B cell (primary cell): ENCODE results near the gene ZP1. TPM values are rescaled to one million over a fixed set of nuclear protein-coding genes. Genes with fewer than 3 reads are reported as not detected.

Experiments
- ATAC-seq: fragments of 200-7000 bp; cut with Tn5 transposase; one replicate; pipeline ENCODE4 v1.10.0; 2021; ENCODE audit warnings: low read depth, mild to moderate bottlenecking, moderate number of reproducible peaks, moderate library complexity
- CTCF ChIA-PET: fragments of 350-600 bp; sonication (Branson Sonifier 250); formaldehyde crosslinking; loops from one replicate; lab custom pipeline; 2021; ENCODE audit warnings: antibody characterized with exemption, inconsistent platforms; lab: Charles Lee
- POLR2A ChIA-PET: fragments of 350-600 bp; sonication (Branson Sonifier 250); formaldehyde crosslinking; loops from one replicate; lab custom pipeline; 2021; ENCODE audit warnings: antibody characterized with exemption; lab: Charles Lee
- DNase-seq: peaks from one replicate; pipeline ENCODE4 v3.0.0; 2013
- H2AFZ ChIP-seq: 2 replicates; pipeline ENCODE4 v1.6.1; 2012; ENCODE audit warnings: mild to moderate bottlenecking, low read depth, low read length; ENCODE audit not compliant: insufficient read depth, poor library complexity, severe bottlenecking
- H3K27ac ChIP-seq, 2 donors: 1 replicate in 1 of 2; 2 replicates in 1 of 2; pipeline ENCODE4 v1.5.1; 2012 to 2013; ENCODE audit warnings: low read length in 2 of 2, mild to moderate bottlenecking in 2 of 2, moderate library complexity in 1 of 2
- H3K27me3 ChIP-seq, 4 experiments: fragments of 200-600 bp in 1 of 4; sonication (generic) in 1 of 4; replicated peaks in 1 of 4; 1 replicate in 2 of 4; 2 replicates in 2 of 4; pipeline versions ENCODE4 v1.6.1 to v1.7.0; 2013 to 2016; ENCODE audit warnings: low read length in 3 of 4, mild to moderate bottlenecking in 2 of 4, mixed read lengths in 1 of 4, moderate library complexity in 1 of 4; ENCODE audit not compliant: insufficient read depth in 4 of 4, control insufficient read depth in 3 of 4; ENCODE audit errors: control extremely low read depth in 1 of 4
- H3K36me3 ChIP-seq, 2 experiments: replicated peaks in 1 of 2; 1 replicate in 1 of 2; 2 replicates in 1 of 2; pipeline versions ENCODE4 v1.6.1 to v1.7.1; 2013; ENCODE audit warnings: low read length in 1 of 2; ENCODE audit not compliant: insufficient read depth in 2 of 2, control insufficient read depth in 1 of 2; ENCODE audit errors: control extremely low read depth in 1 of 2, extremely low read depth in 1 of 2
- H3K4me1 ChIP-seq, 2 donors: fragments of 200-600 bp in 1 of 2; sonication (generic) in 1 of 2; 1 replicate in 1 of 2; 2 replicates in 1 of 2; pipeline versions ENCODE4 v1.5.1 to v1.6.1; 2013 to 2017; ENCODE audit warnings: low read length in 2 of 2; ENCODE audit not compliant: control insufficient read depth in 2 of 2, insufficient read depth in 2 of 2
- H3K4me2 ChIP-seq: replicated peaks from 2 replicates; pipeline ENCODE3; 2012; ENCODE audit warnings: mild to moderate bottlenecking, low read depth, low read length; ENCODE audit not compliant: poor library complexity, severe bottlenecking
- H3K4me3 ChIP-seq, 5 experiments: fragments of 200-600 bp in 1 of 5; sonication (generic) in 1 of 5; 1 replicate in 3 of 5; 2 replicates in 2 of 5; pipeline versions ENCODE4 v1.5.1 to v1.7.0; 2011 to 2016; ENCODE audit warnings: low read length in 4 of 5, mild to moderate bottlenecking in 4 of 5, low read depth in 2 of 5, control low read depth in 1 of 5, moderate library complexity in 1 of 5; ENCODE audit not compliant: insufficient read depth in 1 of 5; ENCODE audit errors: control extremely low read depth in 1 of 5, extremely low read depth in 1 of 5
- H3K79me2 ChIP-seq: fragments of 200-600 bp; sonication (generic); one replicate; pipeline ENCODE4 v1.6.0; 2016; ENCODE audit warnings: low read length; ENCODE audit not compliant: control insufficient read depth, insufficient read depth
- H3K9ac ChIP-seq: fragments of 200-600 bp; sonication (generic); 2 replicates; pipeline ENCODE4 v1.6.1; 2017; ENCODE audit warnings: mild to moderate bottlenecking, low read length, moderate library complexity
- H3K9me3 ChIP-seq, 3 donors: one replicate each; pipeline versions ENCODE4 v1.6.1 to v1.7.1; 2013; ENCODE audit warnings: low read length in 2 of 3; ENCODE audit not compliant: control insufficient read depth in 2 of 3, insufficient read depth in 1 of 3; ENCODE audit errors: control extremely low read depth in 1 of 3
- H4K20me1 ChIP-seq: 2 replicates; pipeline ENCODE4 v1.6.0; 2012; ENCODE audit warnings: mild to moderate bottlenecking, low read length; ENCODE audit not compliant: insufficient read depth, control insufficient read depth, poor library complexity, severe bottlenecking
- H3K27ac Mint-ChIP-seq: one replicate; pipeline ENCODE4 v1.8.0; 2021; ENCODE audit warnings: mixed read lengths
- H3K27me3 Mint-ChIP-seq: one replicate; pipeline ENCODE4 v1.8.0; 2021; ENCODE audit warnings: mixed read lengths
- H3K4me1 Mint-ChIP-seq: one replicate; pipeline ENCODE4 v1.8.0; 2021; ENCODE audit warnings: mixed read lengths
- H3K4me3 Mint-ChIP-seq: one replicate; pipeline ENCODE4 v1.8.0; 2021; ENCODE audit warnings: mixed read lengths
- H3K9me3 Mint-ChIP-seq: one replicate; pipeline ENCODE4 v1.8.0; 2022; ENCODE audit warnings: mixed read lengths; ENCODE audit not compliant: insufficient read depth
- CTCF ChIP-seq: fragments of 200-600 bp; IDR thresholded peaks from one replicate; pipeline ENCODE4 v1.8.0; 2022; ENCODE audit warnings: antibody characterized with exemption, mild to moderate bottlenecking
- EZH2 ChIP-seq: IDR thresholded peaks from 2 replicates; pipeline ENCODE4 v1.6.1; 2012; ENCODE audit warnings: borderline replicate concordance, low read depth, mild to moderate bottlenecking, moderate library complexity, low read length; ENCODE audit not compliant: insufficient read depth, poor library complexity, severe bottlenecking
- WGBS: methylation state at CpG from one replicate; pipeline ENCODE4 v1.1.5; 2013; ENCODE audit warnings: missing lambda C conversion rate; ENCODE audit not compliant: insufficient coverage; 5-methylcytosine and 5-hydroxymethylcytosine counted together
- intact Hi-C: fragments of 100-400 bp; cut with micrococcal nuclease; formaldehyde crosslinking; loops from one replicate; pipeline ENCODE4 v1.10.0; 2022
- polyA plus RNA-seq: library from polyadenylated mRNA; depleted of rRNA; stranded (reverse); fragments of >200 nt; gene quantifications from 2 replicates; pipeline ENCODE4 v1.2.3, GENCODE V29; 2012
- total RNA-seq, 2 donors: library from RNA; stranded (reverse); fragments of 120-200 nt in 1 of 2; gene quantifications; 1 replicate in 1 of 2; 2 replicates in 1 of 2; pipeline versions ENCODE4 v1.2.3 to v1.2.4, GENCODE V29; 2013 to 2022

The ZP1 gene
- total and polyA plus RNA-seq, 2 donors (not counting 1 experiment from before 2014, with no cell fraction given): 0.06 TPM; not detected in 1

GRCh38 chr11:60835534-60835846 lies 31.9 kb upstream of the ZP1 start:
- intact Hi-C loops: no loop called here
- Histone ChIP-seq H3K79me2 (no peaks in the 10 kb centered on the region), H2AFZ (no peak overlapping the region), H3K27ac (no peak overlapping the region), H3K36me3 (no peaks in the 10 kb centered on the region), H3K4me2 (no peak overlapping the region), H3K9ac (no peak overlapping the region), H3K4me3 (no peak overlapping the region), H3K9me3 (no peaks in the 10 kb centered on the region), H3K4me1 (peaks cover 0 to 5% of the 10 kb centered on the region in 2 donors), H4K20me1 (no peaks in the 10 kb centered on the region), H3K27me3 (peaks cover 0 to 8% (median 0%) of the 10 kb centered on the region in 4 experiments)
- ATAC-seq (no peak), DNase-seq (no peak)
- no peak overlapping the region for H3K4me3 Mint-ChIP-seq
- H3K9me3 Mint-ChIP-seq: no peaks in the 10 kb centered on the region
- peaks cover 7% of the 10 kb centered on the region for H3K4me1 Mint-ChIP-seq
- CTCF ChIA-PET: no interaction called here
- POLR2A ChIA-PET: no interaction called here
- TF ChIP-seq EZH2 (no peak), CTCF (no peak)
- peaks cover 15% of the 10 kb centered on the region for H3K27me3 Mint-ChIP-seq
- no peak overlapping the region for H3K27ac Mint-ChIP-seq
- 17% methylated on average over 1 of the region's 3 CpGs for WGBS

- H3K9ac ChIP-seq: no peak overlapping the region
- no peak overlapping the region for H3K4me3 ChIP-seq
- peaks cover 0 to 8% (median 0%) of the 10 kb centered on the region in 4 experiments for H3K27me3 ChIP-seq
- H3K36me3 ChIP-seq: no peaks in the 10 kb centered on the region
- 84% methylated on average over 9 of the region's 9 CpGs for WGBS
- peaks cover 8% of the 10 kb centered on the region for H3K27me3 Mint-ChIP-seq
- CTCF ChIA-PET: interaction anchor here (0.6 to 1.7 kb wide), 4 partner anchors 32 to 351 kb away, joined by 3 to 5 read pairs (median 3); no protein-coding TSS in a partner anchor
- POLR2A ChIA-PET: no interaction called here
- H3K9me3 ChIP-seq: no peaks in the 10 kb centered on the region
- no peak overlapping the region for H2AFZ ChIP-seq
- no peak overlapping the region for H3K27ac Mint-ChIP-seq
- H3K79me2 ChIP-seq: peaks cover 12% of the 10 kb centered on the region
- no peaks in the 10 kb centered on the region for H3K9me3 Mint-ChIP-seq
- DNase-seq (no peak), ATAC-seq (no peak)
- H3K4me3 Mint-ChIP-seq: no peak overlapping the region
- peaks cover 17% of the 10 kb centered on the region for H3K4me1 Mint-ChIP-seq
- no peak overlapping the region for H3K27ac ChIP-seq
- TF ChIP-seq CTCF (no peak), EZH2 (no peak)
- peaks cover 7 to 9% of the 10 kb centered on the region in 2 donors for H3K4me1 ChIP-seq
- intact Hi-C loops: no loop called here
- H4K20me1 ChIP-seq: no peaks in the 10 kb centered on the region
- H3K4me2 ChIP-seq: no peak overlapping the region
Measured at GRCh38 chr11:60836866-60837515, 30.4 kb upstream of the ZP1 start.
